HepG2 (cell line): ENCODE results near the gene AP4M1. TPM values are rescaled to one million over a fixed set of nuclear protein-coding genes. Genes with fewer than 3 reads are reported as not detected.
A peak's percentile ranks its signal among the peaks of the same experiment; 100 is the strongest.

Experiments
- ARNT2 ChIP-seq: sonication (generic); formaldehyde crosslinking; IDR thresholded peaks from 2 replicates; pipeline ENCODE4 v1.8.0; 2022; ENCODE audit warnings: mild to moderate bottlenecking, low read depth, missing genetic modification reagents, moderate library complexity
- EED ChIP-seq: sonication (generic); formaldehyde crosslinking; IDR thresholded peaks from 2 replicates; pipeline ENCODE4 v1.5.0; 2020; ENCODE audit warnings: mild to moderate bottlenecking, missing genetic modification reagents
- GMEB2 ChIP-seq: IDR thresholded peaks from 2 replicates; pipeline ENCODE4 v1.6.1; 2016; ENCODE audit warnings: missing biosample characterization, missing genetic modification reagents, low read depth
- IRF1 ChIP-seq: sonication (generic); formaldehyde crosslinking; IDR thresholded peaks from 2 replicates; pipeline ENCODE4 v1.4.0; 2020; ENCODE audit warnings: low read depth, mild to moderate bottlenecking, missing genetic modification reagents
- MAZ ChIP-seq, 2 experiments: sonication (generic) in 1 of 2; formaldehyde crosslinking in 1 of 2; IDR thresholded peaks; 2 replicates each; pipeline versions ENCODE4 v1.5.0 to v1.6.1; 2012 to 2020; ENCODE audit warnings: low read depth in 2 of 2, mild to moderate bottlenecking in 2 of 2, borderline replicate concordance in 1 of 2, improper control_type of control experiment in 1 of 2, low read length in 1 of 2, missing genetic modification reagents in 1 of 2, moderate library complexity in 1 of 2
- MED8 ChIP-seq: sonication (generic); formaldehyde crosslinking; IDR thresholded peaks from 2 replicates; pipeline ENCODE4 v1.8.1; 2023; ENCODE audit warnings: mild to moderate bottlenecking, missing genetic modification reagents; ENCODE audit not compliant: insufficient replicate concordance
- MEIS1 ChIP-seq: sonication (generic); formaldehyde crosslinking; IDR thresholded peaks from 2 replicates; pipeline ENCODE4 v1.9.0; 2021; ENCODE audit warnings: mild to moderate bottlenecking, missing genetic modification reagents, moderate library complexity, borderline replicate concordance
- MYPOP ChIP-seq: sonication (generic); formaldehyde crosslinking; IDR thresholded peaks from 2 replicates; pipeline ENCODE4 v1.8.1; 2023; ENCODE audit warnings: mild to moderate bottlenecking, moderate library complexity, missing genetic modification reagents
- NR2C2 ChIP-seq: sonication (generic); formaldehyde crosslinking; IDR thresholded peaks from 2 replicates; pipeline ENCODE4 v1.4.0; 2020; ENCODE audit warnings: missing genetic modification reagents, mild to moderate bottlenecking, moderate library complexity, borderline replicate concordance
- RBM22 ChIP-seq: fragments of 200-400 bp; formaldehyde crosslinking; optimal IDR thresholded peaks from 2 replicates; pipeline ENCODE3; 2017; ENCODE audit warnings: mild to moderate bottlenecking, low read length, moderate library complexity
- TSC22D2 ChIP-seq: sonication (generic); formaldehyde crosslinking; IDR thresholded peaks from 2 replicates; pipeline ENCODE4 v1.5.1; 2020; ENCODE audit warnings: missing genetic modification reagents, mild to moderate bottlenecking, borderline replicate concordance
- ZBTB3 ChIP-seq: sonication (generic); formaldehyde crosslinking; IDR thresholded peaks from 2 replicates; pipeline ENCODE4 v1.4.0; 2020; ENCODE audit warnings: low read depth, mild to moderate bottlenecking, moderate library complexity, missing genetic modification reagents, borderline replicate concordance
- ZBTB43 ChIP-seq: sonication (generic); formaldehyde crosslinking; conservative IDR thresholded peaks from 2 replicates; pipeline ENCODE4 v1.4.0; 2020; ENCODE audit warnings: missing genetic modification reagents
- ZNF30 ChIP-seq: sonication (generic); formaldehyde crosslinking; IDR thresholded peaks from 2 replicates; pipeline ENCODE4 v1.5.0; 2020; ENCODE audit warnings: mild to moderate bottlenecking, missing genetic modification reagents
- ZNF367 ChIP-seq: sonication (generic); formaldehyde crosslinking; IDR thresholded peaks from 2 replicates; pipeline ENCODE4 v1.4.0; 2020; ENCODE audit warnings: missing genetic modification reagents, borderline replicate concordance
- ZNF501 ChIP-seq: sonication (generic); formaldehyde crosslinking; IDR thresholded peaks from 2 replicates; pipeline ENCODE4 v1.5.1; 2020; ENCODE audit warnings: mild to moderate bottlenecking, moderate library complexity, missing genetic modification reagents
- ZNF558 ChIP-seq: sonication (generic); formaldehyde crosslinking; IDR thresholded peaks from 2 replicates; pipeline ENCODE4 v1.9.0; 2022; ENCODE audit warnings: mild to moderate bottlenecking, missing genetic modification reagents, borderline replicate concordance
- ZNF569 ChIP-seq: sonication (generic); formaldehyde crosslinking; IDR thresholded peaks from 2 replicates; pipeline ENCODE4 v1.5.0; 2020; ENCODE audit warnings: mild to moderate bottlenecking, missing genetic modification reagents, moderate library complexity, borderline replicate concordance
- ZNF570 ChIP-seq: sonication (generic); formaldehyde crosslinking; IDR thresholded peaks from 2 replicates; pipeline ENCODE4 v1.4.0; 2020; ENCODE audit warnings: mild to moderate bottlenecking, missing genetic modification reagents, borderline replicate concordance
- ZNF580 ChIP-seq: IDR thresholded peaks from 2 replicates; pipeline ENCODE4 v1.6.1; 2016; ENCODE audit warnings: low read depth, borderline replicate concordance
- ZNF598 ChIP-seq: sonication (generic); formaldehyde crosslinking; IDR thresholded peaks from 2 replicates; pipeline ENCODE4 v1.5.1; 2020; ENCODE audit warnings: mild to moderate bottlenecking, missing genetic modification reagents, borderline replicate concordance
- polyA plus RNA-seq, 8 experiments: library from polyadenylated mRNA; depleted of rRNA in 3 of 8; stranded (reverse) in 7 of 8; unstranded in 1 of 8; fragments of >200 nt; fragmentation: Illumina TruSeq in 4 of 8; extraction: Trizol in 4 of 8; gene quantifications; 2 replicates each; pipeline versions ENCODE4 v1.2.1 to v1.2.3, GENCODE V29; 2011 to 2016; ENCODE audit warnings: low read depth in 4 of 8, missing spikeins in 1 of 8, mixed read lengths in 1 of 8; ENCODE audit not compliant: insufficient read depth in 1 of 8
- total RNA-seq, 5 experiments: library from RNA; depleted of rRNA; stranded (reverse); fragments of >200 nt; fragmentation: Illumina TruSeq; extraction: Trizol; gene quantifications; 2 replicates each; pipeline ENCODE4 v1.2.3, GENCODE V29; 2016; ENCODE audit warnings: low read depth in 1 of 5

The AP4M1 gene
- total and polyA plus RNA-seq, 2 of the 13 experiments (the other 11 are each of a cell fraction or from before 2014, with no cell fraction given) = 6.3 to 9.7 TPM

- TF ChIP-seq MAZ (IDR thresholded peaks at IDR 0.05; ENCODE audit: borderline replicate concordance, low read depth, low read length) (no peak), MAZ (CRISPR knock-in tag; IDR thresholded peaks at IDR 0.05; ENCODE audit: low read depth) (peak; percentile 81), ZNF580 (CRISPR knock-in tag) (peak; percentile 96), ZNF367 (no peak), ZBTB3 (CRISPR knock-in tag) (peak; percentile 81; the same call in 1 of the 2 replicates), ZBTB43 (CRISPR knock-in tag) (peak; percentile 95), EED (CRISPR knock-in tag) (peak; percentile 76), ZNF558 (CRISPR knock-in tag) (peak; percentile 94; the same call in 1 of the 2 replicates), MYPOP (CRISPR knock-in tag) (peak; percentile 78), MED8 (peak; percentile 95), MEIS1 (CRISPR knock-in tag) (peak; percentile 89), IRF1 (peak; percentile 93), ZNF569 (CRISPR knock-in tag) (no peak), NR2C2 (CRISPR knock-in tag) (peak; percentile 92), ZNF570 (CRISPR knock-in tag) (0 out of 2 replicates have a peak, but pooled peaks have one; percentile 86), GMEB2 (CRISPR knock-in tag) (peak; percentile 63), ZNF30 (CRISPR knock-in tag) (peak; percentile 90; the same call in 1 of the 2 replicates), ZNF598 (CRISPR knock-in tag) (0 out of 2 replicates have a peak, but pooled peaks have one; percentile 75), ARNT2 (CRISPR knock-in tag) (peak; percentile 95), RBM22 (no peak), TSC22D2 (no peak), ZNF501 (CRISPR knock-in tag) (peak; percentile 85)
Measured at GRCh38 chr7:100088621-100089457, 12.6 kb upstream of the AP4M1 start, which contains the start of gene COPS6 (continued).
